ENCODE data around the gene FAM216A.

DNA sequence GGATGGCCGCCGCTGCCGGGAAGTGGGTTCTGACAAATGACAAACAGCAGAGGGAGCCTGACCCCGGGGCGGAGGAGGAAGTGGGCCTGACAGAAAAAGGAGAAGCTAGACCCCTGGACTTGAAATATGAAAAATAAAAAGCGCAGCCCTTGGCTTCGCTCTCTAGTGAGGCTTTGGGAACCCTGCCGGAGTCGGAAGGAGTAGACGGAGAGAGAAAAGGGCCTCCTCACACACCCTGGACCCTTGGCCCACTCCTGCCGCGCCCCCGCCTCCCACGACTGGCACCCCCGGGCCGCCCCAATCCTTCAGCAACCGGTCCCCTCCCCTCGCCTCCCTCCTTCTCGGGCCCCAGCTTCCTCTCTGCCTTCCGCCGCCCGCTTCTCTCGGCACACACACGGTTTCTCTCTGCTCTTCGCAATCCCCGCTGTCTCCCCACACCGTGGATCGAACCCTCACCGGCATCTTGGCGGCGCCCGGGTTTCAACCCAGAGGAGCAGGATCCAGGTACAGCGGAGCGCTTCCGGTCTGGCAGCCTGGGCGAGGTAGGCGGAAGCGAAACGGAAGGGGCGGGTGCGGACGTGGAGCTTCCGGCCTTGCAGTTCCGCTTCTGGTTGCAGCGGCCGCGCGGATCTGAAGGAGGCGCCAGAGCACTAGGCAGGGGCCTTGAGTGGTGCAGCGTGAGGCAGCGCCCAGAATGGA, 18.7 kb upstream of the FAM216A start, which contains the start of gene ARPC3:
- TF ChIP-seq, protein P1, sequence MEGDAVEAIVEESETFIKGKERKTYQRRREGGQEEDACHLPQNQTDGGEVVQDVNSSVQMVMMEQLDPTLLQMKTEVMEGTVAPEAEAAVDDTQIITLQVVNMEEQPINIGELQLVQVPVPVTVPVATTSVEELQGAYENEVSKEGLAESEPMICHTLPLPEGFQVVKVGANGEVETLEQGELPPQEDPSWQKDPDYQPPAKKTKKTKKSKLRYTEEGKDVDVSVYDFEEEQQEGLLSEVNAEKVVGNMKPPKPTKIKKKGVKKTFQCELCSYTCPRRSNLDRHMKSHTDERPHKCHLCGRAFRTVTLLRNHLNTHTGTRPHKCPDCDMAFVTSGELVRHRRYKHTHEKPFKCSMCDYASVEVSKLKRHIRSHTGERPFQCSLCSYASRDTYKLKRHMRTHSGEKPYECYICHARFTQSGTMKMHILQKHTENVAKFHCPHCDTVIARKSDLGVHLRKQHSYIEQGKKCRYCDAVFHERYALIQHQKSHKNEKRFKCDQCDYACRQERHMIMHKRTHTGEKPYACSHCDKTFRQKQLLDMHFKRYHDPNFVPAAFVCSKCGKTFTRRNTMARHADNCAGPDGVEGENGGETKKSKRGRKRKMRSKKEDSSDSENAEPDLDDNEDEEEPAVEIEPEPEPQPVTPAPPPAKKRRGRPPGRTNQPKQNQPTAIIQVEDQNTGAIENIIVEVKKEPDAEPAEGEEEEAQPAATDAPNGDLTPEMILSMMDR (IDR thresholded peaks at IDR 0.05; ENCODE audit: low read depth, low read length, poor library complexity, severe bottlenecking), result peak; percentile 87
- TF ChIP-seq EZH2phosphoT487 (IDR thresholded peaks at IDR 0.05; ENCODE audit: borderline replicate concordance, low read length), result no peak
